ENCODE results near the gene NRXN2.

GRCh38 chr11:64607381-64607985 is 115.5 kb downstream of the NRXN2 start:
- no peak for TF ChIP-seq CTCF (IDR thresholded peaks at IDR 0.05)
- TF ChIP-seq POLR2AphosphoS5 (IDR thresholded peaks at IDR 0.05): no peak
- no peak for TF ChIP-seq POLR2A (IDR thresholded peaks at IDR 0.05)
